A673 (cell line): ENCODE data around the gene PEAR1. TPM values are rescaled to one million over a fixed set of nuclear protein-coding genes. Genes with fewer than 3 reads are reported as not detected.

Source experiments
- BruUV-seq: library from RNA; stranded (reverse); fragments of 400-500 nt; replicated peaks from 2 replicates; lab custom pipeline; 2021; lab: Mats Ljungman, UMichigan
- CTCF ChIA-PET: fragments of 300-600 bp; sonication (Branson Sonifier 250); formaldehyde crosslinking; loops from one replicate; lab custom pipeline; 2022; ENCODE audit warnings: antibody characterized with exemption; lab: Charles Lee
- POLR2A ChIA-PET: fragments of 300-600 bp; sonication (Branson Sonifier 250); formaldehyde crosslinking; loops from one replicate; lab custom pipeline; 2022; ENCODE audit warnings: antibody characterized with exemption; ENCODE audit not compliant: low non-redundant PET; lab: Charles Lee
- DNase-seq: peaks from one replicate; pipeline ENCODE4 v3.0.0-alpha.2; 2015; ENCODE audit warnings: low spot score
- H3K27ac ChIP-seq: fragments of 200-600 bp; sonication (generic); 2 replicates; pipeline ENCODE4 v1.5.1; 2016; ENCODE audit warnings: mixed run types, low read depth, mild to moderate bottlenecking, mixed read lengths, antibody characterized with exemption, low read length; ENCODE audit not compliant: poor library complexity, severe bottlenecking
- H3K27me3 ChIP-seq: fragments of 200-600 bp; sonication (generic); replicated peaks from 2 replicates; pipeline ENCODE4 v1.6.1; 2017; ENCODE audit warnings: mixed run types, low read depth, mild to moderate bottlenecking, mixed read lengths, antibody characterized with exemption, low read length; ENCODE audit not compliant: insufficient read depth, poor library complexity
- H3K36me3 ChIP-seq: fragments of 200-600 bp; sonication (generic); 2 replicates; pipeline ENCODE4 v1.6.1; 2016; ENCODE audit warnings: mixed run types, mild to moderate bottlenecking, mixed read lengths, antibody characterized with exemption, low read length; ENCODE audit not compliant: insufficient read depth, poor library complexity, severe bottlenecking
- H3K4me1 ChIP-seq: fragments of 200-600 bp; sonication (generic); 2 replicates; pipeline ENCODE4 v1.6.1; 2017; ENCODE audit warnings: mixed run types, mild to moderate bottlenecking, mixed read lengths, antibody characterized with exemption, low read length; ENCODE audit not compliant: insufficient read depth, poor library complexity, severe bottlenecking
- H3K4me3 ChIP-seq: fragments of 200-600 bp; sonication (generic); 2 replicates; pipeline ENCODE4 v1.5.1; 2016; ENCODE audit warnings: low read depth, mixed run types, mild to moderate bottlenecking, mixed read lengths, low read length; ENCODE audit not compliant: poor library complexity, severe bottlenecking
- H3K9me3 ChIP-seq: fragments of 200-600 bp; sonication (generic); 2 replicates; pipeline ENCODE4 v1.6.1; 2016; ENCODE audit warnings: mixed run types, low read depth, mild to moderate bottlenecking, mixed read lengths, antibody characterized with exemption, low read length; ENCODE audit not compliant: poor library complexity, severe bottlenecking
- CTCF ChIP-seq: fragments of 300-800, 200-600 bp; sonication (generic); conservative IDR thresholded peaks from 2 replicates; pipeline ENCODE4 v1.5.1; 2017; ENCODE audit warnings: low read depth, mild to moderate bottlenecking, antibody characterized with exemption, low read length, moderate library complexity, mixed read lengths
- EZH2 ChIP-seq: fragments of 200-600 bp; sonication (generic); IDR thresholded peaks from 2 replicates; pipeline ENCODE4 v1.6.1; 2017; ENCODE audit warnings: borderline replicate concordance, low read depth, mild to moderate bottlenecking, mixed read lengths, antibody characterized with exemption, low read length; ENCODE audit not compliant: poor library complexity, severe bottlenecking
- intact Hi-C: fragments of 100-400 bp; cut with micrococcal nuclease; formaldehyde crosslinking; loops from one replicate; pipeline ENCODE4 v1.10.0; 2022; ENCODE audit not compliant: unreplicated experiment
- microRNA-seq: library from miRNA; unstranded; fragments of <30 nt; microRNA quantifications from one replicate; pipeline ENCODE4 v1.2.0, GENCODE V29; 2021
- total RNA-seq: library from RNA; stranded (reverse); gene quantifications from 2 replicates; pipeline ENCODE4 v1.2.3, GENCODE V29; 2021

Gene PEAR1
- total RNA-seq, 1 experiment from 2014 or later, result 0.52 TPM

GRCh38 chr1:156961709-156962108 lies 68.2 kb downstream of the PEAR1 start:
- TF ChIP-seq EZH2, result no peak
- peak; percentile 35; the same call in 1 of the 2 replicates for TF ChIP-seq CTCF
- H3K4me3 ChIP-seq, result no peak overlapping the region
- H3K27ac ChIP-seq, result no peak overlapping the region
- H3K27me3 ChIP-seq, result no peaks in the 10 kb centered on the region
- intact Hi-C loops, result no loop called here
- no TSS peak for BruUV-seq
- no peaks in the 10 kb centered on the region for H3K9me3 ChIP-seq
- CTCF ChIA-PET, result no interaction called here
- DNase-seq, result peak; percentile 36
- H3K4me1 ChIP-seq, result no peaks in the 10 kb centered on the region
- H3K36me3 ChIP-seq, result peaks cover 20% of the 10 kb centered on the region
- POLR2A ChIA-PET, result no interaction called here

GRCh38 chr1:156963621-156964020 lies 70.1 kb downstream of the PEAR1 start:
- Histone ChIP-seq H3K27me3 (no peaks in the 10 kb centered on the region), H3K9me3 (no peaks in the 10 kb centered on the region), H3K4me3 (no peak overlapping the region), H3K27ac (no peak overlapping the region), H3K4me1 (no peaks in the 10 kb centered on the region), H3K36me3 (peaks cover 9% of the 10 kb centered on the region)
- CTCF ChIA-PET, result no interaction called here
- TF ChIP-seq EZH2 (no peak), CTCF (no peak)
- POLR2A ChIA-PET, result no interaction called here
- no peak for DNase-seq
- intact Hi-C loops, result no loop called here
- no TSS peak for BruUV-seq

GRCh38 chr1:156964441-156964840 lies 70.9 kb downstream of the PEAR1 start:
- Histone ChIP-seq H3K36me3 (peaks cover 9% of the 10 kb centered on the region), H3K4me1 (no peaks in the 10 kb centered on the region), H3K4me3 (no peak overlapping the region), H3K27ac (no peak overlapping the region), H3K9me3 (no peaks in the 10 kb centered on the region), H3K27me3 (no peaks in the 10 kb centered on the region)
- no peak for DNase-seq
- intact Hi-C loops, result no loop called here
- ChIA-PET POLR2A (no interaction called here), CTCF (no interaction called here)
- no TSS peak for BruUV-seq
- TF ChIP-seq CTCF (no peak), EZH2 (no peak)

Small RNAs within 50 kb of the gene (microRNA-seq; reads per million reads assigned to microRNA genes)
- not detected for gene MIR765

Other genes starting within 250 kb of the PEAR1 start
- 8.7 and 12.3 TPM in 2 replicates for gene NES, start 216.3 kb upstream of the PEAR1 start, total RNA-seq
- gene CRABP2, start 188.1 kb upstream of the PEAR1 start, total RNA-seq, result 1.1 and 4.0 TPM in 2 replicates
- gene METTL25B, start 165.2 kb upstream of the PEAR1 start, total RNA-seq, result 20.2 TPM in 2 replicates
- gene ISG20L2, start 165.0 kb upstream of the PEAR1 start, total RNA-seq, result 45.7 and 46.5 TPM in 2 replicates
- 85.7 and 92.9 TPM in 2 replicates for gene MRPL24, start 152.6 kb upstream of the PEAR1 start, total RNA-seq
- 477 and 536 TPM in 2 replicates for gene HDGF, start 142.0 kb upstream of the PEAR1 start, total RNA-seq
- 121 and 125 TPM in 2 replicates for gene PRCC, start 126.2 kb upstream of the PEAR1 start, total RNA-seq
- 3.5 and 6.0 TPM in 2 replicates for gene SH2D2A, start 76.9 kb upstream of the PEAR1 start, total RNA-seq
- gene INSRR, start 34.6 kb upstream of the PEAR1 start, total RNA-seq, result 0.11 and 0.15 TPM in 2 replicates
- gene NTRK1, start 32.9 kb upstream of the PEAR1 start, total RNA-seq, result 3.6 and 5.1 TPM in 2 replicates
- gene LRRC71, start 26.9 kb downstream of the PEAR1 start, total RNA-seq, result not detected in 2 replicates
- gene ARHGEF11, start 152.0 kb downstream of the PEAR1 start, total RNA-seq, result 25.3 and 32.3 TPM in 2 replicates
- not detected in 2 replicates for gene ETV3L, start 206.1 kb downstream of the PEAR1 start, total RNA-seq
- gene ETV3, start 244.7 kb downstream of the PEAR1 start, total RNA-seq, result 40.0 and 46.1 TPM in 2 replicates